HG02759 (cell line): ENCODE results near the gene OR2K2.
A peak's percentile ranks its signal among the peaks of the same experiment; 100 is the strongest.
"Not testable (repeated sequence)": the region's sequence is repeated elsewhere in the genome, so short reads cannot be mapped to it uniquely, and the experiment has no call there.

Experiments
- ATAC-seq: cut with Tn5 transposase; IDR thresholded peaks from one replicate; pipeline ENCODE4 v1.9.1; 2021; ENCODE audit warnings: mild to moderate bottlenecking, moderate library complexity; ENCODE audit not compliant: unreplicated experiment

OR2K2 gene

DNA sequence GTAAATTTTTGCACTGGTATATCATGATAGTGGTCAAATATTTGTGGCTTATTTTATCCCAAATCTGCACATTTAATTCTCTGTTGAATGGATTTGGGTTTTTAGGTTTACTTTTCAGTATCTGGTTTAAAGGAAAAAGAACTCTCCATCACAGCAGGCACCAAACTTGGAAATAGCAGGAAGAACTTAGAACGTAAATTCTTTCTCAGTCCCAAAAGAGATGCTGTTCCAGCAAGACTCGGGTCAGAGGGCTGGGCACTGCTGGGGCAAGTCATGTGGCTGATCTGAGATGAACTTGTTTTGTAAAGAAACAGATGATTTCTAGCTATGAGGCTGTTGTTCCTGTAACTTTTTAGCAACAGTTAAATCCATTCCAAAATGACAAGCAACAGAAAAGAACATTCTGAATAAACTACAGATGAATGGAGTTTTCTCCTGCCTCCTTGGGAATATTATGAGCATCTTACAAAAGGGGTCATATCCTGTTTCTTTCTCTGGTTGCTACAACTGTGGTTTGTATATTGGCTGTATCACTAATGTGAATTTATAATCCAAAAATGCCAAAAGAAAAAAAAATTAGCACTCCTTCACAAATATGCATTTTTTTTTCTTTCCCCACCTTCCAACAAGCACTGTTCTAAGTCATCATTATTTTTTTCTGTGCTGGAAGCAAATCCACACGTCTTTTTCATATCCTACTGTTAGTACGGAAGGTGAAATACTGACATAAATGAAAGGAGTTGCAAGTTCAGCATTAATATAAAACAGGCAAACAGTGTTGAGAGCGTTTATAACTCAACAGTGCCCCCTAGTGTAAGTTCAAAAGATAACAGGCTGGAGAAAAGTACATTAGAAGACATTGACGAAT, 31.1 kb downstream of the OR2K2 start:
- ATAC-seq, result peak; percentile 44

GRCh38 chr9:111298111-111298510, 31.9 kb downstream of the OR2K2 start:
- ATAC-seq, result no peak

- ATAC-seq, result no peak
Observed at GRCh38 chr9:111297066-111297824, 32.8 kb downstream of the OR2K2 start.

DNA sequence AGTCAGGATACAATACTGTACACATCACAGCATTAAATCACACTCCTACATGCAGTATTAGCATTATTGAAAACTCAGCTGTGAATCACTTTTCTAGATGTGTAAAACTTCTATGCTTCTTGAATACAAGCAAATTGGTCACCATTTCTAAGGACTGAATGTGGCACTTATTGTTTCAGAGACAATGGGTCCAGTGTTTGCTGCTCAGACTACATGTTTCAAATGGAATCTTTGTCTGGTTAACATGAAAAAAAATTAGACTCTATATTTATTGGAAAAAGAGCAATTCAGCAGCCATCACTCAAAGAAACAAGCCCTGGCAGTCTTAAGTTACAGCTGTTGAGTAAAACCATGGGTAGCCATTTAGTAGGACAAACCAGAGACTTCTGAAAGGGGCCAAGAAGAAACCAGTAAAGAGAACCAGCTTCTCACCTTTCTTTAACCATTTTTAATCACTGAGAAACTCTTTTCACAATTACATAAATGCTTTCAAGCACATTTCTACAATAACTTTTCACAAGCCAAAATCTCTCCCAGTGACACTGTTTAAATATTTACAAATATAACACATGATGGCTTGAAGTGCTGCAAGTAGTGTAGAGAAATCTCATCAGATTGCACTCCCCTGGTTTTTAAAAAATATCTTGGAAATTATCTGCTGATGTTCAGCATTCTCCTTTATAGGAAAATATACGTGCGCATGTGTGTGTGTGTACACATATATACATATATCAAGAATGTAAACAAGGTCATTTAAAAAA, 35.2 kb downstream of the OR2K2 start:
- ATAC-seq, result no peak

- ATAC-seq, result no peak
Observed at GRCh38 chr9:111287127-111287526, 42.9 kb downstream of the OR2K2 start.

- ATAC-seq, result no peak
Observed at GRCh38 chr9:111284703-111285102, 45.3 kb downstream of the OR2K2 start.

DNA sequence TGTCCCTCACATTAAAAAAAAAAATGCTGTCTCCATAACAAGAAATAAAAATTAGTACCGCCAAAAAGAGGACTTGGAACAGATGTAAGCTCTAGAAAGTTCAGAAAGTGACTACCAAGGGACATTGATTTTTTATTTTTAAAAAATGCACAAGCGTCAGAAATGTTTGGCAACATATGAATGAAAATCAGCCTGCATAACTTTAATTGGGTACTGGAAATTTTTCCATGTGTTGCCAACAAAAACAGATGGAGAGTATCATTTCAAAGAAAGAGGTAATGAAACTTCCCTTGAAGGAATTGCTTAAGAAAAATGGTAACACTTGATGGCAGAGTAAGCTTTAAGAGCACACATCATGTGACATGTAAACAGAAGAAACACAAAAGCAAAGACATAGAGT, 47.2 kb downstream of the OR2K2 start:
- no peak for ATAC-seq

GRCh38 chr9:111280795-111281194, 49.2 kb downstream of the OR2K2 start:
- ATAC-seq, result not testable (repeated sequence)
